Upper lobe of right lung (tissue), 1 donor: Measurements from ENCODE around the gene NEGR1. TPM values are rescaled to one million over a fixed set of nuclear protein-coding genes. Genes with fewer than 3 reads are reported as not detected.

Experiments
- ATAC-seq: fragments of 200-7000 bp; cut with Tn5 transposase; one replicate; pipeline ENCODE4 v1.9.1; 2020; ENCODE audit warnings: mild to moderate bottlenecking, moderate library complexity
- DNase-seq: peaks from one replicate; pipeline ENCODE4 v3.0.0-alpha.2; 2020
- H3K27ac ChIP-seq: fragments of 200-600 bp; one replicate; pipeline ENCODE4 v1.8.0; 2022
- H3K27me3 ChIP-seq: fragments of 200-600 bp; one replicate; pipeline ENCODE4 v1.8.0; 2022; ENCODE audit warnings: mild to moderate bottlenecking
- H3K36me3 ChIP-seq: fragments of 200-600 bp; one replicate; pipeline ENCODE4 v1.8.0; 2022
- H3K4me1 ChIP-seq: fragments of 200-600 bp; one replicate; pipeline ENCODE4 v1.8.0; 2022
- H3K4me3 ChIP-seq: fragments of 200-600 bp; one replicate; pipeline ENCODE4 v1.8.0; 2022; ENCODE audit warnings: mild to moderate bottlenecking
- H3K9me3 ChIP-seq: fragments of 200-600 bp; one replicate; pipeline ENCODE4 v1.8.0; 2022
- CTCF ChIP-seq: fragments of 200-600 bp; IDR thresholded peaks from one replicate; pipeline ENCODE4 v1.8.0; 2022; ENCODE audit warnings: antibody characterized with exemption
- intact Hi-C: fragments of 100-400 bp; cut with DNase I; formaldehyde crosslinking; loops from one replicate; pipeline ENCODE4 v1.11.0; 2022
- total RNA-seq: library from RNA; stranded (reverse); fragmentation: NEBNext Ultra II Directional; extraction: Animal tissue kit (Norgen Biotek cat#: 25700); gene quantifications from one replicate; pipeline ENCODE4 v1.2.1, GENCODE V29; 2021
- donor health status: DM: no; HTN: yes; CAD: no; lungs with severe emphysema.

NEGR1 gene
- total RNA-seq, 1 donor from 2014 or later = 21.4 TPM

GRCh38 chr1:72283307-72284083, 1.2 kb upstream of the NEGR1 start:
- ATAC-seq = peak; percentile 88
- peak; percentile 88 for DNase-seq
- TF ChIP-seq CTCF = no peak
- Histone ChIP-seq H3K4me3 (peak overlapping the region; percentile 70), H3K9me3 (no peaks in the 10 kb centered on the region), H3K27ac (peak overlapping the region; percentile 92), H3K4me1 (peaks cover 4% of the 10 kb centered on the region), H3K36me3 (no peaks in the 10 kb centered on the region), H3K27me3 (no peaks in the 10 kb centered on the region)
- intact Hi-C loops = no loop called here

- no peaks in the 10 kb centered on the region for H3K9me3 ChIP-seq
- peak overlapping the region; percentile 70 for H3K4me3 ChIP-seq
- H3K27ac ChIP-seq = peak overlapping the region; percentile 92
- intact Hi-C loops = no loop called here
- H3K4me1 ChIP-seq = peaks cover 4% of the 10 kb centered on the region
- H3K36me3 ChIP-seq = no peaks in the 10 kb centered on the region
- no peak for TF ChIP-seq CTCF
- H3K27me3 ChIP-seq = no peaks in the 10 kb centered on the region
- no peak for DNase-seq
- no peak for ATAC-seq
Measured at GRCh38 chr1:72283022-72283306, 625 bp upstream of the NEGR1 start.

GRCh38 chr1:72281637-72282270, 585 bp downstream of the NEGR1 start:
- Histone ChIP-seq H3K4me3 (peak overlapping the region; percentile 70), H3K27me3 (no peaks in the 10 kb centered on the region), H3K4me1 (peaks cover 4% of the 10 kb centered on the region), H3K9me3 (no peaks in the 10 kb centered on the region), H3K27ac (peak overlapping the region; percentile 14), H3K36me3 (no peaks in the 10 kb centered on the region)
- intact Hi-C loops = no loop called here
- DNase-seq = no peak
- no peak for ATAC-seq
- TF ChIP-seq CTCF = no peak

- Histone ChIP-seq H3K27me3 (no peaks in the 10 kb centered on the region), H3K4me3 (peak overlapping the region; percentile 70), H3K9me3 (no peaks in the 10 kb centered on the region), H3K27ac (no peak overlapping the region), H3K36me3 (no peaks in the 10 kb centered on the region), H3K4me1 (peaks cover 4% of the 10 kb centered on the region)
- ATAC-seq = no peak
- DNase-seq = no peak
- intact Hi-C loops = no loop called here
- no peak for TF ChIP-seq CTCF
Measured at GRCh38 chr1:72281144-72281543, 1.2 kb downstream of the NEGR1 start.

GRCh38 chr1:72280711-72281110, 1.6 kb downstream of the NEGR1 start:
- ATAC-seq (no peak), DNase-seq (no peak)
- H3K27me3 ChIP-seq = no peaks in the 10 kb centered on the region
- H3K4me1 ChIP-seq = peaks cover 4% of the 10 kb centered on the region
- peak overlapping the region; percentile 70 for H3K4me3 ChIP-seq
- H3K27ac ChIP-seq = no peak overlapping the region
- no peaks in the 10 kb centered on the region for H3K9me3 ChIP-seq
- TF ChIP-seq CTCF = no peak
- no peaks in the 10 kb centered on the region for H3K36me3 ChIP-seq
- intact Hi-C loops = no loop called here
